NOMO-1 treated with DMSO at 0.1 percent for 48 hours (cell line): ENCODE results near the gene MARVELD1.

Experiments used
- DNase-seq: peaks from one replicate; lab custom pipeline; 2025; ENCODE audit not compliant: unreplicated experiment; lab: John Stamatoyannopoulos, UW

Gene MARVELD1

GRCh38 chr10:97752956-97753355 lies 39.4 kb downstream of the MARVELD1 start:
- DNase-seq, result no peak

DNA sequence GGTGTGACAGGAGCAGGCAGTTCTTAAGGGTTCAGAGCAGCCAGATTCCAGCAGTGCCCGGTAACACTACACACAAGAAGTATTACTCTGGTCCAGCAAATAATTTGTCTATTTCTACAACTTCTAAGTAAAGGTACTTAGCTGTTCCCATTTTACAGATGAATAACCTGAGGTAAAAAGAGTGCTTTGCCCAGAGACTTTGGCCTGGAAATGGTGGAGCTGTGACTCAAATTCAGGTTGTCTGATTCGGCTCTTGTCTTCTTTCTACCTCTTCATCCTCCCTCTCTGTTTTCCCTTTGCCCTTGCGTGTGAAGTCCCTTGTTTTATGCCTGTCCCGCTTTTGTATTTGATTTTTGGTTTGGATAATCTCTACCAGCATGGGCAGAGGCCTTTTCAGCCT lies 41.2 kb downstream of the MARVELD1 start:
- DNase-seq, result no peak

GRCh38 chr10:97755718-97756117 lies 42.2 kb downstream of the MARVELD1 start:
- DNase-seq, result no peak

GRCh38 chr10:97757471-97757870 lies 43.9 kb downstream of the MARVELD1 start:
- DNase-seq, result no peak

DNA sequence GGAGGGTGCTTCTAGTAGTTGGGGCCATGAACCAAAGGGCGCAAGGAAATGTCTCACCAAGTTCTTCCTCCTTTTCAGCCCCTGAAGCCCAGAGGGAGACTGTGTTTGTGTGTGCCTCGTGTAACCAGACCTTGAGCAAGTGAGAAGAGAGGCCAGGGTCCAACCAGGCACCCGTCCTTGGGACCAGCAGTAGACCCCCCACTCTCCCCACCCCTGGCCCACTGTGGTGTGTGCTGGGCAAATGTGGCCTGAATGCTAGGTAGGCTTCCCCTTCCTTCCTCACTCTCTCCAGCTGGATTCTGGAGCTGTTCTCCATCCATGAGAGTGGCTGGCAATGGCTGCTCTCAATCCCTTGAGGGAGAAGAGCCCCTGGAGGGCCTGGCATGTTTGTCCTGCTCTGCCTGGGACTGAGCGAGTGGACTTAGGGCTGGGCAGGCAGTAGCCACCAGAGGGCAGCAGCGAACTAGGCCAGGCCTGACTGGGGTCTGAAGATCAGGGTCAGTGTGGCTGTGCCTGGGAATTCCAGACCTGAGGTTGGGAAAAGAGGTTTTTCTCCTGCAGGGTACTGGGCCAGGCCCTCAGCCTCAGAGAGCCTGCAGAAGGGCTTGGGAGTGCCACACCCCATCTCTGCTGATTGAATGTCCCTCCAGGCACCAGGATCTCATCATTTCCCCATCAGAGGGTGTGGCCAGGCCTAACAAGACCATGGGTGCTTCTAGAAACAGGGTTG lies 45.8 kb downstream of the MARVELD1 start:
- peak; percentile 36 for DNase-seq

- DNase-seq, result no peak
Measured at GRCh38 chr10:97759946-97760345, 46.4 kb downstream of the MARVELD1 start.

- DNase-seq, result no peak
Measured at GRCh38 chr10:97760461-97761257, 47.1 kb downstream of the MARVELD1 start.

GRCh38 chr10:97761331-97761865 lies 47.9 kb downstream of the MARVELD1 start:
- DNase-seq, result no peak

DNA sequence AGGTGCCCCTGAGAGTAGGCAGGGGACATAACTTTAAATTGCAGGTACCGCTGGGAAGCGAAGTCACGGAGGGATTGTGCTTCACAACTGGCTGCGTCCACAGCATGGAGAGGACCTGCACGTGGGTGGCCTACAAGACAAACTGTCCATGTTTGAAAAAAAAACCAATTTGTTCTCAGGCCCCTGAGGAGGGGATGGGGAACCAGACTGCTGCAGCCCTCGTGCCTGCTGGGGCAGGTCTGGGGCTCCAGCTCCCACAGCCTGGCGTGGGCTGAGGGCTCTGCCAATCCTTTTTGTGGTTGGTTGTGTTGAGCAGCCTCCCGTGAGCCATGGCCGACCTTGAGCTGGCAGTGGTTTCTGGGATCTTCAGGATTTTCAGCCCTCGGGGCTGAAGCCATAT lies 48.5 kb downstream of the MARVELD1 start:
- no peak for DNase-seq

DNA sequence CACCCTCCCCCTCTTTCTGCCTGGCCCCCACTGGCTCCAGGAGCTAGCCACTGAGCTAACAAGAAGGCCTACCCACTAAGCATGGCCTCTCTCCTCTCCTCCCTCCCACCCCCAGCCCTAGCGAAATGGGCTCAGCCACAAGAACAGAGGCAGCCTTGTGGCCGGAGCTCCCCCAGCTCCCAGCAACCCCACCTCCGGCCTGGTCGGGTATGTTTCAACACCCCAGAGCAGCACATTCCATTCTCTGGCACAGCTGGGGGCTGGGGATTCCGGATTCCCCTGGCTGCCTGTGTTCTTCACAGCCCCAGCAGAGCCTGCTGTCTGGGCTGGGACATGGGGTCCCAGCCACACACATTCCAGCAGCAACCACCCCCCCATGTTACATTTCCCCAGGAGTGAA lies 49.3 kb downstream of the MARVELD1 start:
- no peak for DNase-seq

DNA sequence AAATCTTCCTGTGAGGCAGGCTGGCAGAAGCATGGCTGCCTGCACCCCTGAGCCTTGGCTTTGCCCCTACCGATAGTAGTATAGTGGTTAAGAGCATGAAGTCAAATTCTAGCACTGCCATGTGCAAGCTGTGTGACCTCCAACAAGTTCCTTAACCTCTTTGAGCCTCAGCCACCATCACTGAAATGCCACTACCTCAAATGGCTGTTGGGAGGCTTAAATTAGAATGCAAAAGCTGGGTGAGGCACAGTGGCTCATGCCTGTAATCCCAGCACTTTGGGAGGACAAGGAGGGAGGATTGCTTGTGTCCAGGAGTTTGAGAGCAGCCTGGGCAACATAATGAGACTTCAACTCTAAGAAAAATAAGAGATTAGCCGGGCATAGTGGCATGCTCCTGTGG lies 49.9 kb downstream of the MARVELD1 start:
- no peak for DNase-seq

GRCh38 chr10:97763947-97764346 lies 50.4 kb downstream of the MARVELD1 start:
- no peak for DNase-seq

GRCh38 chr10:97764519-97764931 lies 51.0 kb downstream of the MARVELD1 start:
- DNase-seq, result no peak

DNA sequence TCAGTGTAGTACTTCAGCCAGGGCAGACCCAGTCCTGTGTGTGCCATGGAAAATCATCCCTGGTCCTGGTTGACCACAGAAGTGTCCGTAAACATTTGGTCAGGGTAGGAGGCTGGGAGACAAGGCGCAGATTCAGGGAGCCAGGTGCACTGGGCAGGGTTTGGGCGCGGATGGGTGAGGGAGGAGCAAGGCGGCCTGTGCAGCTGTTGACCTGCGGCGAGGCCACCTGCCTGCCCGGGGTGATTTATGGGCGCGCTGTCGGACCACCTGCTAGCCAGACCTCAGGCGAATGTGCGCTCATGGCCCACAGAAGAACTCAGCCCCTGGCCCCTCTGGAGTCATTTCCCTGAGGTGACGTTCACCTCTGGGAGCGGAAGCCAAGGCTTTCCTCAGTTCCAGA lies 51.7 kb downstream of the MARVELD1 start:
- no peak for DNase-seq

GRCh38 chr10:97766106-97766810 lies 52.7 kb downstream of the MARVELD1 start:
- no peak for DNase-seq

- DNase-seq, result no peak
Measured at GRCh38 chr10:97766996-97767924, 53.7 kb downstream of the MARVELD1 start.
